GM20000 (cell line): Measurements from ENCODE around the gene CLVS2.

Experiments used
- DNase-seq: peaks from one replicate; pipeline ENCODE4 v3.0.0; 2012; ENCODE audit warnings: low spot score
- CTCF ChIP-seq: IDR thresholded peaks from 2 replicates; pipeline ENCODE4 v1.5.1; 2012; ENCODE audit warnings: mild to moderate bottlenecking, control low read depth; ENCODE audit errors: extremely low read depth, missing control alignments

The CLVS2 gene

GRCh38 chr6:123091091-123091895 is 95.3 kb downstream of the CLVS2 start:
- no peak for DNase-seq
- no peak for TF ChIP-seq CTCF

DNA sequence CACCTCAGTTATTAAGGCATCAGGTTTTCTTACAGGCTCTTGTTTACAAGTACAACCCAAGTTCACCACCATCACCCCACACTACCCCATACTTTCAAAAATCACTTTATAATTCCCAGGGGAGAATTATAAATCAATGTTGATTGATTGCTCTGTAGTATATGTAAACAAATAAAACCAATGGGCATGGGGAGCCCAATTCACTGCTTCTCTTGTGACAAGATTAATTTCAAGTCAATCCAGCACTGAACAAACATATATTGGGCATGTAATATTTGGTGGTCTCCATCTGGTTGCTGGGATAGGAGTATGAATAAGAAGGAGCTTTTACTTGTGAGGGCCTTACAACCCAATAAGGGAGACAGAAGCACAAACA is 95.8 kb downstream of the CLVS2 start:
- DNase-seq = no peak
- TF ChIP-seq CTCF = no peak

DNA sequence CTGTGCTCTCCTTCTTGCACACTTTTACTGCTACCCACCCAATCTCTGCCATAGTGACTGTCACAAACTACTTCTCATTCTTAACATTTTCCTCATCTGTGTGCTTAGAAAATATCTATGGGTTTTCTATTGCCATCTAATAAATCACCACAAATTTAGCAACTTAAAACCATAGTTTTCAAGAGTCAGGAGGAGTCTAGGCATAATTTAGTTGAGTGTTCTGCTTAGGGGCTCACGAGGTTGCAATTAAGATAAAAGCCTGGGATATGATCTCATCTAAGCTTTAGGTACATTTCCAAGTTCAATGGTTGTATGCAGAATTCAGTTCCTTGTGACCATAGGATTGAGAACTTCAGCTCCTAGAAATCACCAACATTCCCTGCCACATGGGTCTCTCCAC is 98.8 kb downstream of the CLVS2 start:
- no peak for DNase-seq
- no peak for TF ChIP-seq CTCF

- no peak for TF ChIP-seq CTCF
These were observed 109.5 kb downstream of the CLVS2 start for GRCh38 chr6:123105561-123105960.

GRCh38 chr6:123116370-123116769 is 120.3 kb downstream of the CLVS2 start:
- TF ChIP-seq CTCF = no peak
- no peak for DNase-seq

More at GRCh38 chr6:123105561-123105960, 109.5 kb downstream of the CLVS2 start:
- DNase-seq = no peak

DNA sequence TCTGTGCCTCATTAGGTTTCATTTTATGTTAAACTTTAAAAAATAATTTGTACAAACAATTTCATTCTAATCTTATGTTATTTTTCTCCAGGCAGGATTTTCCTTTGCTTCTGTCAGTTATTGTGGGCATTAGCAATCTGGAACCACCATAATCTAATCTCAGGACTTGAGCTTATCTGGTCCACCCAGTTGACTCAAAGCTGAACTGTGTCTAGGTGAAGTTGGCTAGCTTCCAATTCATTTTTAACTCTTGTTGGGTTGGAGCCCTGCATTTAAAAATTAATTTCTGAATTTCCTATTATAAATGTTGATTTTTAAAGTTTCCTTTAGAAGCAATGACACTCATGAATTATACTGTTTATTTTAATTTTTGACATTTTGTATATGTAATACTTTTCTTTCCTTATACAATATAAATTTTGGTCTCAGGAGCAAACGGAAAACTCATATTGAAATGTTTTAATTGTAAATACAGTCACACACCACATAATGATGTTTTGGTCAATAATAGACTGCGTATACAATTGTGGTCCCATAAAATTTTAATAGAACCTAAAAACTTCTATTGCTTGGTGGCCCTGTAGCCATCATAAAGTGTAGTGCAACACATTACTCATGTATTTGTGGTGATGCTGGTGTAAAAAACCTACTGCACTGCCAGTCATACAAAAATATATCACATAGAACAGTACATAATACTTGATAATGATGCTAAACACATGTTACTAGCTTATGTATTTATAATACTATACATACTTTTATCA is 121.3 kb downstream of the CLVS2 start:
- no peak for TF ChIP-seq CTCF
- DNase-seq = no peak

DNA sequence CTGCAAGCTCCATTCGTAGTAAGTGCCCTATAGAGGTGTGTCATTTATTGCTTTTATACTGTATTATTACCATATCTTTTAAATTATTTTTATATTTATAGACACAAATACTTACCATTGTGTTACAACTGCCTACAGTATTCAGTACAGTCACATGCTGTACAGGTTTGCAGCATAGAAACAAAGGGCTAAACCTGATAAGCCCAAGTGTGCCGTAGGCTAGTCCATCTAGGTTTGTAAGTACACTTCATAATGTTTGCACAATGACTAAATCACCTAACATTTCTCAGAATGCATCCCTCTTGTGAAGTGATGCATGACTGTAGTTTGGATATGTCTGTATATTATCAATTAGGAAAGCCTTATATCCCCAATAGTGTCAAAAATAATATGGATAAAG is 122.8 kb downstream of the CLVS2 start:
- TF ChIP-seq CTCF = no peak
- DNase-seq = no peak
